OCI-M2 (cell line): ENCODE measurements around the gene EEF1A2.
"Not testable (repeated sequence)": the region's sequence is repeated elsewhere in the genome, so short reads cannot be mapped to it uniquely, and the experiment has no call there.

ENCODE experiments used
- DNase-seq: peaks from one replicate; lab custom pipeline; 2025; ENCODE audit not compliant: unreplicated experiment; lab: John Stamatoyannopoulos, UW

Gene EEF1A2

GRCh38 chr20:63488315-63489251 lies 10.3 kb downstream of the EEF1A2 start:
- DNase-seq: no peak

GRCh38 chr20:63487781-63488241 lies 11.1 kb downstream of the EEF1A2 start:
- no peak for DNase-seq

- no peak for DNase-seq
These were observed 11.6 kb downstream of the EEF1A2 start for GRCh38 chr20:63487116-63487764.

GRCh38 chr20:63486300-63486855 lies 12.5 kb downstream of the EEF1A2 start:
- DNase-seq: no peak

GRCh38 chr20:63484651-63485403 lies 14.1 kb downstream of the EEF1A2 start:
- DNase-seq: no peak

GRCh38 chr20:63484236-63484635 lies 14.6 kb downstream of the EEF1A2 start:
- no peak for DNase-seq

- DNase-seq: no peak
These were observed 15.0 kb downstream of the EEF1A2 start for GRCh38 chr20:63483834-63484233.

GRCh38 chr20:63482021-63482587 lies 16.8 kb downstream of the EEF1A2 start:
- DNase-seq: no peak

GRCh38 chr20:63481503-63481902 lies 17.4 kb downstream of the EEF1A2 start:
- DNase-seq: no peak

GRCh38 chr20:63479695-63480419 lies 19.0 kb downstream of the EEF1A2 start:
- DNase-seq: not testable (repeated sequence)

- no peak for DNase-seq
These were observed 20.3 kb downstream of the EEF1A2 start for GRCh38 chr20:63478346-63479302.

GRCh38 chr20:63477944-63478343 lies 20.9 kb downstream of the EEF1A2 start:
- no peak for DNase-seq

- DNase-seq: no peak
These were observed 21.7 kb downstream of the EEF1A2 start for GRCh38 chr20:63477061-63477616.

- DNase-seq: no peak
These were observed 23.7 kb downstream of the EEF1A2 start for GRCh38 chr20:63475209-63475608.

- DNase-seq: no peak
These were observed 25.1 kb downstream of the EEF1A2 start for GRCh38 chr20:63473555-63474449.

- DNase-seq: no peak
These were observed 26.0 kb downstream of the EEF1A2 start for GRCh38 chr20:63472862-63473390.
